ENCODE measurements around the gene PLEK.

The PLEK gene

GRCh38 chr2:68420254-68420910 lies 55.3 kb downstream of the PLEK start:
- no peaks in the 10 kb centered on the region for H3K36me3 ChIP-seq (ENCODE audit: control insufficient read depth in 2 of 2, insufficient read depth in 1 of 2, low read length in 2 of 2)
- no peak overlapping the region for H3K4me3 ChIP-seq (ENCODE audit: low read depth, low read length)
- ChIA-PET CTCF (interaction anchor here (0.6 kb wide), 2 partner anchors 20 to 225 kb away, joined by 3 read pairs; no protein-coding TSS in a partner anchor), POLR2A (no interaction called here)
- no peaks in the 10 kb centered on the region for H3K4me1 ChIP-seq (ENCODE audit: control insufficient read depth, insufficient read depth, low read length)
- TF ChIP-seq ZSCAN18 (tag by site-specific recombination; IDR thresholded peaks at IDR 0.05) (0 out of 2 replicates have a peak, but pooled peaks have one; percentile 22), KLF16 (tag by site-specific recombination; IDR thresholded peaks at IDR 0.05) (0 out of 2 replicates have a peak, but pooled peaks have one; percentile 22), PRDM10 (tag by site-specific recombination; IDR thresholded peaks at IDR 0.05) (peak; percentile 25; the same call in 1 of the 2 replicates), ZNF692 (tag by site-specific recombination; IDR thresholded peaks at IDR 0.05) (peak; percentile 90), ZNF148 (tag by site-specific recombination; IDR thresholded peaks at IDR 0.05; ENCODE audit: borderline replicate concordance) (no peak), ZNF157 (tag by site-specific recombination; IDR thresholded peaks at IDR 0.05) (no peak), ZNF366 (tag by site-specific recombination; conservative IDR thresholded peaks at IDR 0.05) (peak; percentile 19; the same call in 1 of the 2 replicates), ZNF518A (tag by site-specific recombination; conservative IDR thresholded peaks at IDR 0.05; ENCODE audit: low read depth) (peak; percentile 56), ZBTB17 (tag by site-specific recombination; IDR thresholded peaks at IDR 0.05) (peak; percentile 86), ZFP69B (tag by site-specific recombination; IDR thresholded peaks at IDR 0.05) (peak; percentile 79)
- no peaks in the 10 kb centered on the region for H3K9me3 ChIP-seq (ENCODE audit: control insufficient read depth, insufficient read depth, low read depth, low read length)
- H3K27ac ChIP-seq (ENCODE audit: extremely low read depth, low read depth, low read length): no peak overlapping the region

Data from HEK293 (cell line).